Measurements from ENCODE around the gene CHST15. TPM values are rescaled to one million over a fixed set of nuclear protein-coding genes. Genes with fewer than 3 reads are reported as not detected.

The CHST15 gene
- total and polyA plus RNA-seq, 2 of the 8 experiments (the other 6 are each of a cell fraction or from before 2014, with no cell fraction given), result 8.8 to 9.1 TPM

DNA sequence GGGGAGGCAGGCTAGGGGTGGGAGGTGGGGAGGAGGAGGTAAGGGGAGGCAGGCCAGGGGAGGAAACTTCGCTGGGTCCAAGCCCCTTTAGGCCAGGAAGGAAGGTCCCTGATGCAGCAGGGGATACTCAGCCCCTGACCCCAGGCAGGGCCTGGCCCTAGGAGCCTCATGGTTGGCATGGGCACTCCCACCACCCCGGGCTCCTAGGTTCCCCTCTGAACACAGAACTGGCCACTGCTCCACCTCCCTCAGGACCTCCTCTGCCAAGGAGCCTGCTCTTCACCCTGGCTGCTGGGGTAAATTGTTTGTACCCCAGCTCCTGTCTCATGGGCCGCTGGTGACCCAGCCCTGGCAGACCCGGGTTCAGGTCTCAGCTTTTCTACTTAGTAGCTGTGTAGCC, 25.8 kb upstream of the CHST15 start (continued):
- TF ChIP-seq TAF7 (optimal IDR thresholded peaks at IDR 0.05; ENCODE audit: borderline replicate concordance, low read depth, low read length), result no peak
